ENCODE data around the gene MAP3K19. TPM values are rescaled to one million over a fixed set of nuclear protein-coding genes. Genes with fewer than 3 reads are reported as not detected.
A peak's percentile ranks its signal among the peaks of the same experiment; 100 is the strongest.

The MAP3K19 gene
- total RNA-seq, 1 experiment from 2014 or later, result not detected

DNA sequence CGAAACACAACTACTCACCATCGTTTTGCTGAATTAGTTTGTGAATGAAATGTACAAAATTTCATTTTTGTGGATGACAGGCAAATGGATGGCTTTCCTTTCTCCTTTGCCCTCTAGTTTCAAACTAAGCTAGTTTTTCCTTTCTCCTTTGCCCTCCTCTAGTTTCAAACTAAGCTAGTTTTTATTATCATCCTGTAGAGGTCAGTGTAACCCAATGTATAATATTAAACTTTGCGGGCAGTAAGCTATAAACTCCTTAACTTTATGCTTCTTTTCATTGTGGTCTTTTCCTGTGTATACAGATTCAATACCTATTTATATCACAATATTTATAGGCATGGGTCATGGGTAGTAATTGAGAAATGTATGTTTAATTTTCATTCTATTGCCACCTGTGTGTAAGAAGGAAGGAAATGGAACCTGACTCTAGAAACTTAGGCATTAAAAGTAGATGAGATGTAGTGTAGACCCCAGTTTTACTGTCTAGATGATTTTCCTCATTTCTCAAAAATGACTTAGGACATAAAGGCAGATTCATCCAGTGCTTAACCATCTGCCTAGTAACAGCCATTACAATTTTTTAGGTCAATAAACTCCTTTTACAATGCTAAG lies 58.1 kb downstream of the MAP3K19 start:
- Histone ChIP-seq H2AFZ (ENCODE audit: low read length) (no peak overlapping the region), H3K27ac (ENCODE audit: low read length) (no peak overlapping the region), H3K27me3 (ENCODE audit: low read length) (peaks cover 35% of the 10 kb centered on the region), H3K4me1 (ENCODE audit: insufficient read depth, low read length) (no peaks in the 10 kb centered on the region), H3K36me3 (ENCODE audit: low read depth, low read length) (no peaks in the 10 kb centered on the region), H4K20me1 (ENCODE audit: low read length) (no peaks in the 10 kb centered on the region), H3K4me2 (ENCODE audit: low read length) (no peak overlapping the region), H3K79me2 (ENCODE audit: low read length) (no peaks in the 10 kb centered on the region), H3K9ac (ENCODE audit: low read length) (no peak overlapping the region), H3K9me2 (replicated peaks; ENCODE audit: low read length) (no peaks in the 10 kb centered on the region), H3K4me3 (ENCODE audit: low read length) (no peak overlapping the region), H3F3A (ENCODE audit: low read length, unreplicated experiment) (no peaks in the 10 kb centered on the region), H3K9me3 (ENCODE audit: low read length) (no peaks in the 10 kb centered on the region)
- ATAC-seq (peak; percentile 74), DNase-seq (peak; percentile 58)
- POLR2A ChIA-PET (ENCODE audit: unreplicated experiment), result interaction anchor here (0.5 to 0.9 kb wide), 3 partner anchors 17 to 752 kb away, joined by 3 read pairs; partner anchors contain the start of gene UBXN4
- no TSS peak for BruUV-seq (replicated peaks)
- intact Hi-C loops (cut with micrococcal nuclease), result loop anchor here (1.0 kb wide), 2 partner anchors 721 to 808 kb away; no protein-coding TSS in a partner anchor
- no peak for TF ChIP-seq EZH2phosphoT487 (IDR thresholded peaks at IDR 0.05; ENCODE audit: borderline replicate concordance, low read length)
- TF ChIP-seq, protein P1, sequence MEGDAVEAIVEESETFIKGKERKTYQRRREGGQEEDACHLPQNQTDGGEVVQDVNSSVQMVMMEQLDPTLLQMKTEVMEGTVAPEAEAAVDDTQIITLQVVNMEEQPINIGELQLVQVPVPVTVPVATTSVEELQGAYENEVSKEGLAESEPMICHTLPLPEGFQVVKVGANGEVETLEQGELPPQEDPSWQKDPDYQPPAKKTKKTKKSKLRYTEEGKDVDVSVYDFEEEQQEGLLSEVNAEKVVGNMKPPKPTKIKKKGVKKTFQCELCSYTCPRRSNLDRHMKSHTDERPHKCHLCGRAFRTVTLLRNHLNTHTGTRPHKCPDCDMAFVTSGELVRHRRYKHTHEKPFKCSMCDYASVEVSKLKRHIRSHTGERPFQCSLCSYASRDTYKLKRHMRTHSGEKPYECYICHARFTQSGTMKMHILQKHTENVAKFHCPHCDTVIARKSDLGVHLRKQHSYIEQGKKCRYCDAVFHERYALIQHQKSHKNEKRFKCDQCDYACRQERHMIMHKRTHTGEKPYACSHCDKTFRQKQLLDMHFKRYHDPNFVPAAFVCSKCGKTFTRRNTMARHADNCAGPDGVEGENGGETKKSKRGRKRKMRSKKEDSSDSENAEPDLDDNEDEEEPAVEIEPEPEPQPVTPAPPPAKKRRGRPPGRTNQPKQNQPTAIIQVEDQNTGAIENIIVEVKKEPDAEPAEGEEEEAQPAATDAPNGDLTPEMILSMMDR (conservative IDR thresholded peaks at IDR 0.05; ENCODE audit: low read depth, low read length), result peak; percentile 79
- CTCF ChIA-PET, result interaction anchor here (0.6 to 1.8 kb wide), 10 partner anchors 15 to 1395 kb away, joined by 3 to 19 read pairs (median 4); no protein-coding TSS in a partner anchor

DNA sequence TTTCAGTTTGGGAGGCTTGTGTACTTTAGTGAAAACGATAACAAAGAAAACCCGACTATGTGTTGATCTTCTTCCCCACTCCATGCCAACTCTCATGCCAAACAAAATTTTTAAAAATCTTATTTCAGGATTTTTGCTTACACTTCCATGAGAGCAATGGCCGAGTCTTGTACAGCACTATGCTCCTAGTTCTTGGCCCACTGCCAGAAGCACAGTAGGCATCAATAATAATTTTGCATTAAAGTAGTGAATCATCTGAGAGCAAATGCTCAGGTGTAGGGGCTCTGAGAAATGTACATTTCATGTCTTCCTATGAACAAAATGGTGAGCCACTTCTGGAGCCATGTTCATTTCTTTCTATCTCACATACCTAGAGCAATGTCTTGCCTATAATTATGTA lies 62.2 kb downstream of the MAP3K19 start:
- DNase-seq (peak; percentile 15), ATAC-seq (no peak)
- intact Hi-C loops (cut with micrococcal nuclease), result no loop called here
- CTCF ChIA-PET, result no interaction called here
- POLR2A ChIA-PET (ENCODE audit: unreplicated experiment), result no interaction called here
- Histone ChIP-seq H3K9me2 (replicated peaks; ENCODE audit: low read length) (peaks cover 4% of the 10 kb centered on the region; the same call in 1 of the 2 replicates), H3K79me2 (ENCODE audit: low read length) (no peaks in the 10 kb centered on the region), H3K4me2 (ENCODE audit: low read length) (no peak overlapping the region), H2AFZ (ENCODE audit: low read length) (no peak overlapping the region), H3K4me1 (ENCODE audit: insufficient read depth, low read length) (no peaks in the 10 kb centered on the region), H4K20me1 (ENCODE audit: low read length) (no peaks in the 10 kb centered on the region), H3K27ac (ENCODE audit: low read length) (no peak overlapping the region), H3K9me3 (ENCODE audit: low read length) (no peaks in the 10 kb centered on the region), H3K9ac (ENCODE audit: low read length) (no peak overlapping the region), H3K4me3 (ENCODE audit: low read length) (no peak overlapping the region), H3K27me3 (ENCODE audit: low read length) (peaks cover 35% of the 10 kb centered on the region), H3F3A (ENCODE audit: low read length, unreplicated experiment) (no peaks in the 10 kb centered on the region), H3K36me3 (ENCODE audit: low read depth, low read length) (no peaks in the 10 kb centered on the region)
- TF ChIP-seq, protein P1 (conservative IDR thresholded peaks at IDR 0.05; ENCODE audit: low read depth, low read length), result no peak
- TF ChIP-seq EZH2 (IDR thresholded peaks at IDR 0.05; ENCODE audit: low read length, unreplicated experiment) (no peak), EZH2phosphoT487 (IDR thresholded peaks at IDR 0.05; ENCODE audit: borderline replicate concordance, low read length) (no peak)
- BruUV-seq (replicated peaks), result no TSS peak

DNA sequence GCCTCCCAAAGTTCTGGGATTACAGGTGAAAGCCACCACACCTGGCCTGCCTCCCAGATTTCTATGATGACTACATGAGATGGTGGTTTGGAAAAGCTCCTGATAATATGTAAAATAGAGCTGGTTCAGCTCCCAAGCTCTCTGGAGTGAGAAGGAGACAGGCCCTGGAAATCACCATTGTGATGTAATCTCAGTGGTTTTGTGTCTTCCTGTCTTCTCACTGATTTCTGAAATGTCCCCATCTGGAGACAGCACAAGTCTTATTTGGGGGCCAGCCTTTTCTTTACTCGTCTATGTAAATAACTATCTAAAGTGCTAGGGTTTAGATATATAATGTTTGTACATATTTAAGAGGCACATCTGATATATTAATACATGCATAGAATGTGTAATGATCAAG lies 64.6 kb downstream of the MAP3K19 start:
- DNase-seq, result no peak
- Histone ChIP-seq H3K79me2 (ENCODE audit: low read length) (no peaks in the 10 kb centered on the region), H3K27ac (ENCODE audit: low read length) (no peak overlapping the region), H3K4me2 (ENCODE audit: low read length) (no peak overlapping the region), H3K9me2 (replicated peaks; ENCODE audit: low read length) (peaks cover 4% of the 10 kb centered on the region; the same call in 1 of the 2 replicates), H3K9me3 (ENCODE audit: low read length) (no peaks in the 10 kb centered on the region), H3F3A (ENCODE audit: low read length, unreplicated experiment) (no peaks in the 10 kb centered on the region), H3K4me3 (ENCODE audit: low read length) (no peak overlapping the region), H3K27me3 (ENCODE audit: low read length) (peaks cover 26% of the 10 kb centered on the region), H3K9ac (ENCODE audit: low read length) (no peak overlapping the region), H3K4me1 (ENCODE audit: insufficient read depth, low read length) (no peaks in the 10 kb centered on the region), H2AFZ (ENCODE audit: low read length) (no peak overlapping the region), H3K36me3 (ENCODE audit: low read depth, low read length) (no peaks in the 10 kb centered on the region), H4K20me1 (ENCODE audit: low read length) (no peaks in the 10 kb centered on the region)
- BruUV-seq (replicated peaks), result no TSS peak
- TF ChIP-seq EZH2 (IDR thresholded peaks at IDR 0.05; ENCODE audit: low read length, unreplicated experiment) (no peak), EZH2phosphoT487 (IDR thresholded peaks at IDR 0.05; ENCODE audit: borderline replicate concordance, low read length) (no peak)
- TF ChIP-seq, protein P1 (conservative IDR thresholded peaks at IDR 0.05; ENCODE audit: low read depth, low read length), result no peak
- ChIA-PET CTCF (no interaction called here), POLR2A (ENCODE audit: unreplicated experiment) (interaction anchor here (0.6 kb wide), 1 partner anchor 48 kb away, joined by 5 read pairs; no protein-coding TSS in a partner anchor)
- no peak for ATAC-seq
- intact Hi-C loops (cut with micrococcal nuclease), result no loop called here
